Measurements from ENCODE around the gene MAIP1. TPM values are rescaled to one million over a fixed set of nuclear protein-coding genes. Genes with fewer than 3 reads are reported as not detected.

The MAIP1 gene, protein sequence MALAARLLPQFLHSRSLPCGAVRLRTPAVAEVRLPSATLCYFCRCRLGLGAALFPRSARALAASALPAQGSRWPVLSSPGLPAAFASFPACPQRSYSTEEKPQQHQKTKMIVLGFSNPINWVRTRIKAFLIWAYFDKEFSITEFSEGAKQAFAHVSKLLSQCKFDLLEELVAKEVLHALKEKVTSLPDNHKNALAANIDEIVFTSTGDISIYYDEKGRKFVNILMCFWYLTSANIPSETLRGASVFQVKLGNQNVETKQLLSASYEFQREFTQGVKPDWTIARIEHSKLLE
- 22.7 TPM for total RNA-seq
- long read RNA-seq, transcript MAIP1-202 (5 exons, 1,386 nt), result major isoform, 16 of 23 reads
- long read RNA-seq, partial matches to known transcripts, result 1 of 23 reads
- long read RNA-seq, other reads (novel, unspliced or antisense), result 6 of 23 reads

DNA sequence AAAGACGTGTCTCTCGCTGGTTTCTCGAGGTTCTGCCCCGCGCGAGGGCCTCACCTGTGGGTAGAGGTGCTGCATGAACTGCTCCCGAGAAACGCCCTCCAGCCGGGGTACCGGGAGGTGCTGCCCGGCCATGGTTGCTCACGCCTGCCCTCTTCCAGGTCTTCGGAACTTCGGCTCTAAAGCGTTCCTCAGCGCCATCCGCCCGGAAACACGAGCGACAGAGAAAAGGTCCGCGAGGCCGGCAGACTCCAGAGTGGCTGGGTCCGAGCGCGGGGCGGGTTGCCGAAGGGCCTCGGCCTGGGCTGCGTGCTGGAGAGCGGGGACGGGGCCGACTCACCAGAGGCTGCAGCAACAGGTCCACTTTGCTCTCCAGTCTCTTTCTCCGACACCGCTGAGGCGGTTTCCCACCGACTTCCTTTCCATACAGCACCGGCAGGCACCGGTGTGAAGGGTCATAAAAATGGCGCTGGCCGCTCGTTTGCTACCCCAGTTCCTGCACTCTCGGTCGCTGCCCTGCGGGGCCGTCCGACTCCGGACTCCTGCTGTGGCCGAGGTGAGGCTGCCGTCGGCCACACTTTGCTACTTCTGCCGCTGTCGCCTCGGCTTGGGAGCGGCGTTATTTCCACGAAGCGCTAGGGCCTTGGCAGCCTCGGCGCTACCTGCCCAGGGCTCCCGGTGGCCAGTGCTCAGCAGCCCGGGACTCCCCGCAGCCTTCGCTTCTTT, at the start of gene MAIP1, which contains the start of gene TYW5:
Gene MAIP1, plus strand, starts transcription at position 244 of the 723 bp plus-strand sequence. Its CDS starts 217 bp downstream, at position 461.
Gene TYW5, minus strand, starts transcription at position 153 of the 723 bp plus-strand sequence. Its CDS starts 21 bp downstream, at position 132.
- Histone ChIP-seq H3K9me3 (replicated peaks) (no peaks in the 10 kb centered on the region), H3K27me3 (ENCODE audit: low read depth) (no peaks in the 10 kb centered on the region), H3K4me1 (peaks cover 65% of the 10 kb centered on the region), H3K27ac (replicated peaks) (peak within 1 kb of the TSS; percentile 96), H3K4me3 (peak within 1 kb of the TSS; percentile 94), H3K36me3 (peaks cover 17% of the 10 kb centered on the region)
- DNase-seq, result peak; percentile 83
- TF ChIP-seq, protein P1, sequence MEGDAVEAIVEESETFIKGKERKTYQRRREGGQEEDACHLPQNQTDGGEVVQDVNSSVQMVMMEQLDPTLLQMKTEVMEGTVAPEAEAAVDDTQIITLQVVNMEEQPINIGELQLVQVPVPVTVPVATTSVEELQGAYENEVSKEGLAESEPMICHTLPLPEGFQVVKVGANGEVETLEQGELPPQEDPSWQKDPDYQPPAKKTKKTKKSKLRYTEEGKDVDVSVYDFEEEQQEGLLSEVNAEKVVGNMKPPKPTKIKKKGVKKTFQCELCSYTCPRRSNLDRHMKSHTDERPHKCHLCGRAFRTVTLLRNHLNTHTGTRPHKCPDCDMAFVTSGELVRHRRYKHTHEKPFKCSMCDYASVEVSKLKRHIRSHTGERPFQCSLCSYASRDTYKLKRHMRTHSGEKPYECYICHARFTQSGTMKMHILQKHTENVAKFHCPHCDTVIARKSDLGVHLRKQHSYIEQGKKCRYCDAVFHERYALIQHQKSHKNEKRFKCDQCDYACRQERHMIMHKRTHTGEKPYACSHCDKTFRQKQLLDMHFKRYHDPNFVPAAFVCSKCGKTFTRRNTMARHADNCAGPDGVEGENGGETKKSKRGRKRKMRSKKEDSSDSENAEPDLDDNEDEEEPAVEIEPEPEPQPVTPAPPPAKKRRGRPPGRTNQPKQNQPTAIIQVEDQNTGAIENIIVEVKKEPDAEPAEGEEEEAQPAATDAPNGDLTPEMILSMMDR (IDR thresholded peaks at IDR 0.05; ENCODE audit: borderline replicate concordance), result peak; percentile 37
- intact Hi-C loops (cut with micrococcal nuclease), result no loop called here

DNA sequence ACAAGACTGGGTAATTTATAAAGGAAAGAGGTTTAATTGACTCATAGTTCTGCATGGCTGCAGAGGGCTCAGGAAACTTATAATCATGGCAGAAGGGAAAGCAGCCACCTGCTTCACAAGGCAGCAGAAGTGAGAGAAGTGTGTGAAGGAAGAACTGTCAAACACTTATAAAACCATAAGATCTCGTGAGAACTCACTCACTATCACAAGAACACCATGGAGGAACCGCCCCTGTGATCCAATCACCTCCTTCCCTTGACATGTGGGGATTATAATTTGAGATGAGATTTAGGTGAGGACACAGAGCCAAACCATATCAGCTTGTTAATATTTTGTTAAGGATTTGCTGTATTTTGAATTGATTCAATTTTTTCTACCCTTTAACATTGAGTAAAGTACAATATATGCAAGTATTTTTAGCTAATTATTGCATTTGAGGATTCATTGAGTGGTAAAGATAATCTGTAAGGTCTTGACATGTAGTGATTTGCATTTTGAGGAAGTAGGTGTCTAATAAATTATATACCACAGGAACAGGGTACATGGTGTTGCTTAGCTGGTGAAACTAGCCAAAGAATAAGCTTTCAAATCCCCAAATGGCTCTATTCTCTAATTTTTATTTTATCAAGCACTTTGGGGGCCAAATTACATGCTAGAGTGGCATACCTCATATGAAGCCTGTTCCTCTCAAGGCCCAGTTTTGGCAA, 48.2 kb upstream of the MAIP1 start:
- TF ChIP-seq, protein P1 (IDR thresholded peaks at IDR 0.05; ENCODE audit: borderline replicate concordance), result no peak
- Histone ChIP-seq H3K4me1 (peaks cover 17% of the 10 kb centered on the region), H3K27ac (replicated peaks) (no peak overlapping the region), H3K4me3 (no peak overlapping the region), H3K27me3 (ENCODE audit: low read depth) (no peaks in the 10 kb centered on the region), H3K9me3 (replicated peaks) (no peaks in the 10 kb centered on the region), H3K36me3 (no peaks in the 10 kb centered on the region)
- no peak for DNase-seq
- intact Hi-C loops (cut with micrococcal nuclease), result no loop called here

DNA sequence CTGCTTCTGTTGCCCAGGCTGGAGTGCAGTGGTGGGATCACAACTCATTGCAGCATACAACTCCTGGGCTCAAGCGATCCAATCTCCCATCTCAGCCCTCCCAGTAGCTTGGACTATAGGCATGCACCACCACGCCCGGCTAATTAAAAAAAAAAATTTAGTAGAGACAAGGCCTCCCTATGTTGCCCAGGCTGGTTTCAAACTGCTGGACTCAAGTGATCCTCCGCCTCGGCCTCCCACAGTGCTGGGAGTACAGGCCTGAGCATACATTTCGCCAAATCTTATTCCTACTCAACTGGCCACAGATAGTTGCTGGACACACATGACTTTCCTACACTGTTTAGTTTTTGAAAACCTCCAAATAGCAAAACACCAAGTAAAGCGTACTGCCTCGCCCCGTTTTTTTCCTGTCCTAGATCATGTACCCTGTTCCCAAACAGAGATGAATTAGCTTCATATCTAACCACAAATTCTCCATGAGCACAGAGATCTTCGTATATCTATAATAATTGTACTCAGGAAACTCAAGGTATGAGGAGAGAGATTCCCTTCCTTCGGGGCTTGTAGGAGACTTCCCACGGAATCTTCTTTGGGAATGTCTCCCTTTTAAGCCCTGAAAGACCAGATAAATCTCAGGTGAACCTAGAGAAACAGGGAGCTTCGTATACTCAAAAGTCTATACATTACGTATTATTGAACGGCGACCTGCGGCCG, 44.9 kb upstream of the MAIP1 start:
- intact Hi-C loops (cut with micrococcal nuclease), result no loop called here
- peak overlapping the region; percentile 97 for H3K27ac ChIP-seq (replicated peaks)
- TF ChIP-seq, protein P1 (IDR thresholded peaks at IDR 0.05; ENCODE audit: borderline replicate concordance), result no peak

DNA sequence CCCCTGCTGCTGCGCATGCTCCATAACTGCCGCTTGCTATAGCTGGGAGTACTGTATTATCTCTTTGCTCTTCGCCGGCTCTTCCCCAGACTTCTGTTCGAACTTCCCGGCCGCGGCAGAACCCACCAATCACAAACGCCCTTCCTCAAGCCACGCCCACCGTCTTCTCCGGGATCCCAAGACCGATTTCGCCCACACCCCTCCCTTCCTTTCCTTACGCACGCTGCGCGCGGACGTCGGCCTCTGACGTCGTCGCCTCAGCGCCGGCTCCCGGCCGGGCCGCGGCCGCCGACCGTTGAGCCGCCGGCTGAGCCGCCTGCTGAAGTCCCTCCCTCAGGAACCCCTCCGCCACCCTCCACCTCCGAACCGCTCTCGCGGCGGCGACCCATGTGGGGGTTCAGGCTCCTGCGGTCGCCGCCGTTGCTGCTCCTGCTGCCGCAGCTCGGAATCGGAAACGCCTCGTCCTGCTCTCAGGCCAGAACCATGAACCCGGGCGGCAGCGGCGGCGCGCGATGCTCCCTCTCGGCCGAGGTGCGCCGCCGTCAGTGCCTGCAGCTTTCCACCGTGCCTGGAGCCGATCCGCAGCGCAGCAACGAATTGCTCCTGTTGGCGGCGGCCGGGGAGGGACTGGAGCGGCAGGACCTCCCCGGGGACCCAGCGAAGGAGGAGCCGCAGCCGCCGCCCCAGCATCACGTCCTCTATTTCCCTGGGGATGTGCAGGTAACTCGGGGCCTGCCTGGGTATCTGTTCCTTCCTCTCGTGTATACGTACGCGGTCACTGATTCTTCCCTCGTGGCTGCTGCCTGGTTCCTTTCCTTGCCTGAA, 44.1 kb upstream of the MAIP1 start, which contains the start of gene C2orf69:
Gene C2orf69, plus strand, starts transcription at position 242 of the 825 bp plus-strand sequence. Its CDS starts 146 bp downstream, at position 388.
- TF ChIP-seq, protein P1 (IDR thresholded peaks at IDR 0.05; ENCODE audit: borderline replicate concordance), result no peak
- intact Hi-C loops (cut with micrococcal nuclease), result no loop called here

More for the DNA sequence above, 44.9 kb upstream of the MAIP1 start:
- H3K4me3 ChIP-seq, result peak overlapping the region; percentile 81
- no peaks in the 10 kb centered on the region for H3K36me3 ChIP-seq
- peaks cover 36% of the 10 kb centered on the region for H3K4me1 ChIP-seq
- DNase-seq, result no peak
- H3K27me3 ChIP-seq (ENCODE audit: low read depth), result no peaks in the 10 kb centered on the region
- no peaks in the 10 kb centered on the region for H3K9me3 ChIP-seq (replicated peaks)

More for the DNA sequence above, 44.1 kb upstream of the MAIP1 start, which contains the start of gene C2orf69:
- H3K9me3 ChIP-seq (replicated peaks), result no peaks in the 10 kb centered on the region
- H3K4me3 ChIP-seq, result peak within 1 kb of the TSS; percentile 81
- peaks cover 36% of the 10 kb centered on the region for H3K4me1 ChIP-seq
- no peaks in the 10 kb centered on the region for H3K27me3 ChIP-seq (ENCODE audit: low read depth)
- peak within 1 kb of the TSS; percentile 97 for H3K27ac ChIP-seq (replicated peaks)
- peaks cover 5% of the 10 kb centered on the region for H3K36me3 ChIP-seq
- DNase-seq, result peak; percentile 96

Data from left ventricle myocardium inferior (tissue), 1 donor.